ENCODE measurements around the gene KRT40. TPM values are rescaled to one million over a fixed set of nuclear protein-coding genes. Genes with fewer than 3 reads are reported as not detected.

Gene KRT40
- polyA plus RNA-seq, 3 donors = not detected

DNA sequence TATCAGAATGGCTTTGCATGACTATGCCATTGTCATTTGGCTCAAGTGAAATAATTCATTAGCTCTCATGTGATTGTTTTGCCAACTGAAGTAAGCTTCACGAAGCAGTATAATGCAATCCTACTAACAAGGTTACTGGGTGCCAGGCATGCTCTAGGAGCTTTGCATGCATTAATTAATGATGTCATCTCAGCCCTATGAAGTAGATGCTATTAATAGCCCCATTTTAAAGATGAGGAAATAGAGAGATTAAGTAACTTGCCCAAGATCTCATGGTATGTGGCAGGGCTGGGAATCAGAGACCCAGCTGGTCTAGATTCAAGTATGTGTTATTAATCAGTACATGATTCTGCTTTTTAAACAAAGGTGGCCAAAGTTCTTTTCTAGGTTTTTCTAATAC lies 31.5 kb downstream of the KRT40 start:
- intact Hi-C loops (cut with micrococcal nuclease) = no loop called here
- no peaks in the 10 kb centered on the region for H3K36me3 Mint-ChIP-seq
- peaks cover 10% of the 10 kb centered on the region for H3K4me1 Mint-ChIP-seq
- H3K9me3 ChIP-seq (replicated peaks in 1 of 2; ENCODE audit: control insufficient read depth in 1 of 2, insufficient read depth in 1 of 2, low read length in 2 of 2) = no peaks in the 10 kb centered on the region
- no peaks in the 10 kb centered on the region for H3K36me3 ChIP-seq (replicated peaks in 1 of 2; ENCODE audit: control insufficient read depth in 1 of 2, insufficient read depth in 2 of 2, low read length in 2 of 2)
- peaks cover 5 to 14% of the 10 kb centered on the region in 2 donors for H3K27me3 ChIP-seq (ENCODE audit: control insufficient read depth in 2 of 2, insufficient read depth in 2 of 2, low read length in 2 of 2)
- no peak overlapping the region for H2AFZ ChIP-seq (ENCODE audit: insufficient read depth, low read depth, low read length, poor library complexity, severe bottlenecking)
- DNase-seq = peak; percentile 49 to 75 (median 56)
- TF ChIP-seq, protein P1, sequence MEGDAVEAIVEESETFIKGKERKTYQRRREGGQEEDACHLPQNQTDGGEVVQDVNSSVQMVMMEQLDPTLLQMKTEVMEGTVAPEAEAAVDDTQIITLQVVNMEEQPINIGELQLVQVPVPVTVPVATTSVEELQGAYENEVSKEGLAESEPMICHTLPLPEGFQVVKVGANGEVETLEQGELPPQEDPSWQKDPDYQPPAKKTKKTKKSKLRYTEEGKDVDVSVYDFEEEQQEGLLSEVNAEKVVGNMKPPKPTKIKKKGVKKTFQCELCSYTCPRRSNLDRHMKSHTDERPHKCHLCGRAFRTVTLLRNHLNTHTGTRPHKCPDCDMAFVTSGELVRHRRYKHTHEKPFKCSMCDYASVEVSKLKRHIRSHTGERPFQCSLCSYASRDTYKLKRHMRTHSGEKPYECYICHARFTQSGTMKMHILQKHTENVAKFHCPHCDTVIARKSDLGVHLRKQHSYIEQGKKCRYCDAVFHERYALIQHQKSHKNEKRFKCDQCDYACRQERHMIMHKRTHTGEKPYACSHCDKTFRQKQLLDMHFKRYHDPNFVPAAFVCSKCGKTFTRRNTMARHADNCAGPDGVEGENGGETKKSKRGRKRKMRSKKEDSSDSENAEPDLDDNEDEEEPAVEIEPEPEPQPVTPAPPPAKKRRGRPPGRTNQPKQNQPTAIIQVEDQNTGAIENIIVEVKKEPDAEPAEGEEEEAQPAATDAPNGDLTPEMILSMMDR (IDR thresholded peaks at IDR 0.05) = no peak
- H3K27ac ChIP-seq (ENCODE audit: low read depth in 1 of 2, low read length in 2 of 2) = no peak overlapping the region
- peaks cover 0 to 2% (median 0%) of the 10 kb centered on the region in 7 donors for H3K9me3 Mint-ChIP-seq
- no peak overlapping the region for H3K4me3 Mint-ChIP-seq
- H3K9ac ChIP-seq (ENCODE audit: insufficient read depth, low read length, poor library complexity, severe bottlenecking) = no peak overlapping the region
- no peak overlapping the region for H3K4me2 ChIP-seq (replicated peaks; ENCODE audit: extremely low read depth, low read length, poor library complexity, severe bottlenecking)
- no peaks in the 10 kb centered on the region for H4K20me1 ChIP-seq (ENCODE audit: insufficient read depth, low read length)
- H3K79me2 ChIP-seq (ENCODE audit: insufficient read depth, low read length) = no peaks in the 10 kb centered on the region
- no peak overlapping the region for H3K4me3 ChIP-seq (replicated peaks in 1 of 3; ENCODE audit: low read depth in 2 of 3, low read length in 3 of 3)
- H3K4me1 ChIP-seq (ENCODE audit: control insufficient read depth in 1 of 2, insufficient read depth in 2 of 2, low read length in 2 of 2) = peaks cover 0 to 9% of the 10 kb centered on the region in 2 donors
- H3K27me3 Mint-ChIP-seq (ENCODE audit: low read depth in 3 of 3) = peaks cover 22 to 47% (median 24%) of the 10 kb centered on the region in 3 donors
- no peak overlapping the region for H3K27ac Mint-ChIP-seq
- no CpG with 5 or more reads among the region's 1 CpG for WGBS (ENCODE audit: insufficient coverage)

DNA sequence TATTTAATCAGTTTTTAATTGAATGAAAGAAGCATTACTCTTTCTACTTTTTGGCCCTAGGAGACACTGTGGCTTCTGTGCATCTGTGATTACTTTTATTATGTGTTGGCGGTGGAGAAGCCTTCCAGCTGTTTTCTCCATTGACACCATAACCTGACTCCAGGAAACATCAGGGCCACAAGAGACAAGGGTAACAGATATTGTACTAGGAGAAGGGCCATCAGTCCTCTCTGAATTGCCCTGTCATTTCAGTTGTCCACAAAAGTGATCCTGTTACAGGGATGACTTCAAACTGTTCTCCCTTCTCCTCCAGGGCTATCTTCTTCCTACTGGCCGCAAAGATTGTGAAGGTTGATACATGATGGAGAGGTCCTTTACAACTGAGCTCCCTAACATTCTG lies 32.0 kb downstream of the KRT40 start:
- H3K36me3 Mint-ChIP-seq = no peaks in the 10 kb centered on the region
- H3K4me3 ChIP-seq (replicated peaks in 1 of 3; ENCODE audit: low read depth in 2 of 3, low read length in 3 of 3) = no peak overlapping the region
- DNase-seq = no peak
- H3K9ac ChIP-seq (ENCODE audit: insufficient read depth, low read length, poor library complexity, severe bottlenecking) = no peak overlapping the region
- H3K9me3 Mint-ChIP-seq = peaks cover 0 to 2% (median 0%) of the 10 kb centered on the region in 7 donors
- no peaks in the 10 kb centered on the region for H3K79me2 ChIP-seq (ENCODE audit: insufficient read depth, low read length)
- H4K20me1 ChIP-seq (ENCODE audit: insufficient read depth, low read length) = no peaks in the 10 kb centered on the region
- H3K9me3 ChIP-seq (replicated peaks in 1 of 2; ENCODE audit: control insufficient read depth in 1 of 2, insufficient read depth in 1 of 2, low read length in 2 of 2) = no peaks in the 10 kb centered on the region
- H3K4me2 ChIP-seq (replicated peaks; ENCODE audit: extremely low read depth, low read length, poor library complexity, severe bottlenecking) = no peak overlapping the region
- peaks cover 7 to 16% of the 10 kb centered on the region in 2 donors for H3K27me3 ChIP-seq (ENCODE audit: control insufficient read depth in 2 of 2, insufficient read depth in 2 of 2, low read length in 2 of 2)
- no peak overlapping the region for H3K27ac Mint-ChIP-seq
- intact Hi-C loops (cut with micrococcal nuclease) = no loop called here
- no peaks in the 10 kb centered on the region for H3K36me3 ChIP-seq (replicated peaks in 1 of 2; ENCODE audit: control insufficient read depth in 1 of 2, insufficient read depth in 2 of 2, low read length in 2 of 2)
- no CpG with 5 or more reads among the region's 2 CpGs for WGBS (ENCODE audit: insufficient coverage)
- TF ChIP-seq, protein P1 (IDR thresholded peaks at IDR 0.05) = no peak
- no peak overlapping the region for H2AFZ ChIP-seq (ENCODE audit: insufficient read depth, low read depth, low read length, poor library complexity, severe bottlenecking)
- H3K27me3 Mint-ChIP-seq (ENCODE audit: low read depth in 3 of 3) = peaks cover 22 to 50% (median 26%) of the 10 kb centered on the region in 3 donors
- peaks cover 10% of the 10 kb centered on the region for H3K4me1 Mint-ChIP-seq
- H3K4me1 ChIP-seq (ENCODE audit: control insufficient read depth in 1 of 2, insufficient read depth in 2 of 2, low read length in 2 of 2) = peaks cover 0 to 9% of the 10 kb centered on the region in 2 donors
- no peak overlapping the region for H3K4me3 Mint-ChIP-seq
- no peak overlapping the region for H3K27ac ChIP-seq (ENCODE audit: low read depth in 1 of 2, low read length in 2 of 2)
